HEK293 (cell line): ENCODE data around the gene CBX2.

Experiments used
- CTCF ChIP-seq: fragments of 450-650 bp; formaldehyde crosslinking; IDR thresholded peaks from 2 replicates; pipeline ENCODE4 v1.5.1; 2016; ENCODE audit warnings: missing biosample characterization, missing genetic modification characterization
- HOXC10 ChIP-seq: sonication (generic); formaldehyde crosslinking; IDR thresholded peaks from 2 replicates; pipeline ENCODE4 v1.8.1; 2023; ENCODE audit warnings: mild to moderate bottlenecking, missing genetic modification reagents
- KLF16 ChIP-seq: fragments of 450-650 bp; formaldehyde crosslinking; IDR thresholded peaks from 2 replicates; pipeline ENCODE4 v1.5.1; 2017; ENCODE audit warnings: missing biosample characterization, missing genetic modification characterization
- SALL2 ChIP-seq: fragments of 450-650 bp; formaldehyde crosslinking; IDR thresholded peaks from 2 replicates; pipeline ENCODE4 v1.5.0; 2017; ENCODE audit warnings: missing biosample characterization, mild to moderate bottlenecking, missing genetic modification characterization, borderline replicate concordance
- YY1 ChIP-seq: fragments of 450-650 bp; formaldehyde crosslinking; IDR thresholded peaks from 2 replicates; pipeline ENCODE4 v1.5.1; 2018; ENCODE audit warnings: missing biosample characterization, missing genetic modification characterization
- ZBTB21 ChIP-seq: fragments of 450-650 bp; formaldehyde crosslinking; IDR thresholded peaks from 2 replicates; pipeline ENCODE4 v1.5.1; 2017; ENCODE audit warnings: missing biosample characterization, missing genetic modification characterization
- ZBTB44 ChIP-seq: fragments of 450-650 bp; IDR thresholded peaks from 2 replicates; pipeline ENCODE4 v1.5.1; 2018; ENCODE audit warnings: missing biosample characterization, mild to moderate bottlenecking, missing genetic modification characterization
- ZNF146 ChIP-seq: fragments of 450-650 bp; formaldehyde crosslinking; IDR thresholded peaks from 2 replicates; pipeline ENCODE4 v1.5.1; 2016; ENCODE audit warnings: missing biosample characterization, missing genetic modification characterization
- ZNF214 ChIP-seq: fragments of 450-650 bp; formaldehyde crosslinking; IDR thresholded peaks from 2 replicates; pipeline ENCODE4 v1.5.1; 2017; ENCODE audit warnings: missing biosample characterization, mild to moderate bottlenecking, missing genetic modification characterization, borderline replicate concordance
- ZNF324 ChIP-seq: fragments of 450-650 bp; formaldehyde crosslinking; IDR thresholded peaks from 2 replicates; pipeline ENCODE4 v1.5.1; 2016; ENCODE audit warnings: missing biosample characterization, missing genetic modification characterization
- ZNF558 ChIP-seq: fragments of 450-650 bp; formaldehyde crosslinking; IDR thresholded peaks from 2 replicates; pipeline ENCODE4 v1.5.1; 2016; ENCODE audit warnings: missing biosample characterization, missing genetic modification characterization
- ZSCAN30 ChIP-seq: fragments of 450-650 bp; IDR thresholded peaks from 2 replicates; pipeline ENCODE4 v1.5.1; 2018; ENCODE audit warnings: missing biosample characterization, mild to moderate bottlenecking, missing genetic modification characterization, moderate library complexity
- TF ChIP-seq, protein P1 (sequence below): sonication (generic); formaldehyde crosslinking; IDR thresholded peaks from 2 replicates; pipeline ENCODE4 v1.8.1; 2022; ENCODE audit warnings: mild to moderate bottlenecking, moderate library complexity, missing genetic modification reagents

DNA sequence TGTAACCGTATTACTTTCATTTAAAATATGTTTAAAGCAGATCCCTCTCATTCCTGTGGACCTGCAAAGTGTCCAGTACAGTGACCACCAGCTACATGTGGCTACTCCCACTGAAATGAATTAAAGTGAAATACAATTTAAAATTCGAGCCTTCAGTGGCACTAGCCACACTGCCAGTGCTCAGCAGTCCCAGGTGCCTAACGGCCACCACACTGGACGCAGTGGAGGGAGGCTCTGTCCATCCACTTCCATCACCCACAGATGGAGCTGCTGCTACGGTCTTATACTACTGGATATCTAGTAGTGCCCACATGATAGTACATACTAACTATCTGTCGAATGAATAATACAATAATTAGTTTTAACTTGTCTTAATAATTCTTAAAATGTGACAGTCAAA is 2.3 kb upstream of the CBX2 start:
- TF ChIP-seq CTCF (no peak), YY1 (tag by site-specific recombination) (no peak), ZBTB21 (tag by site-specific recombination) (no peak), ZNF146 (tag by site-specific recombination) (no peak), ZBTB44 (tag by site-specific recombination) (no peak), ZSCAN30 (tag by site-specific recombination) (no peak), SALL2 (no peak), ZNF558 (tag by site-specific recombination) (no peak), HOXC10 (no peak), ZNF214 (no peak), ZNF324 (no peak), KLF16 (no peak)
- TF ChIP-seq, protein P1, sequence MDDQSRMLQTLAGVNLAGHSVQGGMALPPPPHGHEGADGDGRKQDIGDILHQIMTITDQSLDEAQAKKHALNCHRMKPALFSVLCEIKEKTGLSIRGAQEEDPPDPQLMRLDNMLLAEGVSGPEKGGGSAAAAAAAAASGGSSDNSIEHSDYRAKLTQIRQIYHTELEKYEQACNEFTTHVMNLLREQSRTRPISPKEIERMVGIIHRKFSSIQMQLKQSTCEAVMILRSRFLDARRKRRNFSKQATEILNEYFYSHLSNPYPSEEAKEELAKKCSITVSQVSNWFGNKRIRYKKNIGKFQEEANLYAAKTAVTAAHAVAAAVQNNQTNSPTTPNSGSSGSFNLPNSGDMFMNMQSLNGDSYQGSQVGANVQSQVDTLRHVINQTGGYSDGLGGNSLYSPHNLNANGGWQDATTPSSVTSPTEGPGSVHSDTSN (CRISPR knock-in tag): no peak
